GM12878 (cell line): Measurements from ENCODE around the gene CTNNA1. TPM values are rescaled to one million over a fixed set of nuclear protein-coding genes. Genes with fewer than 3 reads are reported as not detected.

Experiments used
- ATAC-seq: fragments of 200-7000 bp; cut with Tn5 transposase; 3 replicates; pipeline ENCODE4 v1.9.1; 2020; ENCODE audit warnings: mild to moderate bottlenecking, moderate library complexity
- BruUV-seq: library from RNA; stranded (reverse); fragments of 400-500 nt; replicated peaks from 2 replicates; lab custom pipeline; 2021; lab: Mats Ljungman, UMichigan
- CTCF ChIA-PET: fragments of 300-600 bp; sonication (Branson Sonifier 250); formaldehyde crosslinking; extraction: SDS; loops from one replicate; lab custom pipeline; 2021; ENCODE audit warnings: inconsistent platforms; lab: Yijun Ruan, JAX
- POLR2A ChIA-PET: fragments of 350-600 bp; formaldehyde crosslinking; extraction: SDS; loops from one replicate; lab custom pipeline; 2021; ENCODE audit warnings: inconsistent platforms; lab: Charles Lee
- RAD21 ChIA-PET: fragments of 300-600 bp; sonication (Branson Sonifier 250); formaldehyde crosslinking; loops from one replicate; lab custom pipeline; 2023; ENCODE audit warnings: antibody characterized with exemption; ENCODE audit not compliant: unreplicated experiment; lab: Charles Lee
- SMC1A ChIA-PET: fragments of 300-600 bp; sonication (Branson Sonifier 250); formaldehyde crosslinking; loops from one replicate; lab custom pipeline; 2023; ENCODE audit not compliant: unreplicated experiment, uncharacterized antibody; lab: Charles Lee
- DNase-seq: peaks from one replicate; pipeline ENCODE4 v3.0.0-alpha.2; 2011; ENCODE audit warnings: low read depth, low spot score
- FAIRE-seq: peaks from 3 replicates; lab custom pipeline; 2011; peaks lifted over from hg19 to GRCh38; lab: Jason Lieb, UNC
- H2AFZ ChIP-seq: 2 replicates; pipeline ENCODE4 v1.6.0; 2011; ENCODE audit warnings: low read depth, low read length, control low read depth; ENCODE audit not compliant: control insufficient read depth
- H3K27ac ChIP-seq: 2 replicates; pipeline ENCODE4 v1.5.1; 2011; ENCODE audit warnings: control low read depth; ENCODE audit not compliant: control insufficient read depth, insufficient read depth
- H3K27me3 ChIP-seq, 2 experiments: replicated peaks in 1 of 2; 2 replicates each; pipeline versions ENCODE4 v1.6.0 to v1.6.1; 2011; ENCODE audit warnings: low read length in 1 of 2; ENCODE audit not compliant: control insufficient read depth in 2 of 2, insufficient read depth in 2 of 2
- H3K36me3 ChIP-seq, 2 experiments: 2 replicates each; pipeline ENCODE4 v1.5.1; 2011; ENCODE audit warnings: low read length in 1 of 2; ENCODE audit not compliant: control insufficient read depth in 2 of 2, insufficient read depth in 2 of 2
- H3K4me1 ChIP-seq: 2 replicates; pipeline ENCODE4 v1.6.1; 2011; ENCODE audit warnings: mild to moderate bottlenecking, low read length, moderate library complexity, mixed read lengths; ENCODE audit not compliant: control insufficient read depth, insufficient read depth
- H3K4me2 ChIP-seq: 2 replicates; pipeline ENCODE4 v1.6.0; 2011; ENCODE audit warnings: control low read depth; ENCODE audit not compliant: control insufficient read depth, insufficient read depth
- H3K4me3 ChIP-seq: fragments of 200-600 bp; sonication (generic); 2 replicates; pipeline ENCODE4 v1.5.1; 2016
- H3K79me2 ChIP-seq: 2 replicates; pipeline ENCODE4 v1.6.0; 2011; ENCODE audit warnings: low read length; ENCODE audit not compliant: control insufficient read depth, insufficient read depth
- H3K9ac ChIP-seq: 2 replicates; pipeline ENCODE4 v1.8.0; 2011; ENCODE audit warnings: low read length, control low read depth, mixed read lengths; ENCODE audit not compliant: control insufficient read depth, insufficient read depth
- H3K9me3 ChIP-seq: replicated peaks from 3 replicates; pipeline ENCODE4 v1.5.1; 2011; ENCODE audit warnings: mild to moderate bottlenecking, low read length; ENCODE audit not compliant: control insufficient read depth, insufficient read depth
- H4K20me1 ChIP-seq: 2 replicates; pipeline ENCODE4 v1.6.0; 2011; ENCODE audit not compliant: control insufficient read depth, insufficient read depth
- ATF7 ChIP-seq: fragments of 450-650 bp; IDR thresholded peaks from 2 replicates; pipeline ENCODE4 v1.6.1; 2016; ENCODE audit warnings: low read depth, mild to moderate bottlenecking
- FOS ChIP-seq: IDR thresholded peaks from 3 replicates; pipeline ENCODE4 v1.6.1; 2011; ENCODE audit warnings: borderline replicate concordance; ENCODE audit not compliant: insufficient read length; ENCODE audit errors: extremely low read depth
- GABPA ChIP-seq: IDR thresholded peaks from 2 replicates; pipeline ENCODE4 v1.6.1; 2014; ENCODE audit warnings: antibody characterized with exemption, low read depth, mild to moderate bottlenecking, inconsistent platforms
- IKZF1 ChIP-seq: fragments of 450-650 bp; conservative IDR thresholded peaks from 2 replicates; pipeline ENCODE4 v1.6.1; 2017; ENCODE audit warnings: antibody characterized with exemption, mild to moderate bottlenecking
- LARP7 ChIP-seq: fragments of 450-650 bp; IDR thresholded peaks from 2 replicates; pipeline ENCODE4 v1.6.1; 2017; ENCODE audit warnings: mild to moderate bottlenecking
- MEF2B ChIP-seq: fragments of 450-650 bp; IDR thresholded peaks from 2 replicates; pipeline ENCODE4 v1.6.1; 2018; ENCODE audit warnings: mild to moderate bottlenecking, moderate library complexity; ENCODE audit not compliant: partially characterized antibody, poor library complexity, severe bottlenecking
- RAD21 ChIP-seq: IDR thresholded peaks from 2 replicates; pipeline ENCODE4 v1.6.1; 2011; ENCODE audit warnings: mild to moderate bottlenecking, low read depth, low read length, moderate library complexity; ENCODE audit not compliant: insufficient read depth
- RAD51 ChIP-seq: fragments of 450-650 bp; IDR thresholded peaks from 2 replicates; pipeline ENCODE4 v1.6.1; 2016; ENCODE audit warnings: moderate library complexity, mild to moderate bottlenecking, inconsistent platforms
- TAF1 ChIP-seq: IDR thresholded peaks from 2 replicates; pipeline ENCODE4 v1.6.1; 2011; ENCODE audit warnings: mild to moderate bottlenecking, low read depth, low read length, borderline replicate concordance
- TARDBP ChIP-seq: IDR thresholded peaks from 2 replicates; pipeline ENCODE4 v1.6.1; 2016; ENCODE audit warnings: borderline replicate concordance
- TCF7 ChIP-seq: IDR thresholded peaks from 2 replicates; pipeline ENCODE4 v1.6.1; 2014; ENCODE audit warnings: antibody characterized with exemption, borderline replicate concordance
- WRNIP1 ChIP-seq: IDR thresholded peaks from 2 replicates; pipeline ENCODE4 v1.6.1; 2011; ENCODE audit warnings: low read depth, low read length, improper control_type of control experiment, borderline replicate concordance
- YBX1 ChIP-seq: fragments of 450-650 bp; IDR thresholded peaks from 2 replicates; pipeline ENCODE4 v1.6.1; 2016; ENCODE audit warnings: antibody characterized with exemption
- ZNF217 ChIP-seq: fragments of 450-650 bp; IDR thresholded peaks from 2 replicates; pipeline ENCODE4 v1.6.1; 2017; ENCODE audit warnings: antibody characterized with exemption, mild to moderate bottlenecking
- ZNF622 ChIP-seq: fragments of 450-650 bp; IDR thresholded peaks from 2 replicates; pipeline ENCODE4 v1.6.1; 2017; ENCODE audit warnings: mild to moderate bottlenecking, inconsistent platforms
- WGBS: methylation state at CpG from one replicate; pipeline ENCODE4 v1.1.6; 2016; ENCODE audit warnings: low lambda C conversion rate; ENCODE audit not compliant: insufficient replicate concordance, insufficient coverage; ENCODE audit errors: missing lambda C conversion rate; 5-methylcytosine and 5-hydroxymethylcytosine counted together
- in situ Hi-C: fragments of 300-500 bp; cut with MboI; formaldehyde crosslinking; loops from 9 replicates; pipeline ENCODE4 v1.14.3; 2018; ENCODE audit warnings: mixed read lengths
- intact Hi-C: fragments of 100-400 bp; cut with micrococcal nuclease; formaldehyde crosslinking; loops from one replicate; pipeline ENCODE4 v1.14.2; 2022; ENCODE audit not compliant: unreplicated experiment
- polyA plus RNA-seq, 11 experiments: library from polyadenylated mRNA; depleted of rRNA in 4 of 11; unstranded in 6 of 11; stranded (reverse) in 5 of 11; fragments of >200 nt; fragmentation: Nextera tagmentation in 4 of 11; fragmentation: Illumina TruSeq in 1 of 11; extraction: Ambion mirVana in 4 of 11; extraction: Trizol in 1 of 11; gene quantifications; 1 replicate in 1 of 11; 2 replicates in 10 of 11; pipeline versions ENCODE4 v1.2.1 to v1.2.3, GENCODE V29; 2011 to 2016; ENCODE audit warnings: inconsistent platforms in 2 of 11, missing spikeins in 2 of 11, low read depth in 1 of 11
- total RNA-seq, 4 experiments: library from RNA; depleted of rRNA in 3 of 4; stranded (reverse); fragments of >200 nt in 3 of 4; fragmentation: Illumina TruSeq in 1 of 4; extraction: Trizol in 1 of 4; gene quantifications; 2 replicates each; pipeline versions ENCODE4 v1.2.1 to v1.2.3, GENCODE V29; 2013 to 2021
- TF ChIP-seq, protein P1 (sequence below): IDR thresholded peaks from 2 replicates; pipeline ENCODE4 v1.6.1; 2012; ENCODE audit warnings: low read length, inconsistent platforms
- TF ChIP-seq, protein P2 (sequence below): fragments of 450-650 bp; IDR thresholded peaks from 2 replicates; pipeline ENCODE4 v1.6.1; 2018; ENCODE audit warnings: borderline replicate concordance, mild to moderate bottlenecking; ENCODE audit not compliant: partially characterized antibody

Gene CTNNA1
- total and polyA plus RNA-seq, 10 of the 15 experiments (the other 5 are each of a cell fraction or from before 2014, with no cell fraction given): 32.6 to 104 (median 57.7) TPM

DNA sequence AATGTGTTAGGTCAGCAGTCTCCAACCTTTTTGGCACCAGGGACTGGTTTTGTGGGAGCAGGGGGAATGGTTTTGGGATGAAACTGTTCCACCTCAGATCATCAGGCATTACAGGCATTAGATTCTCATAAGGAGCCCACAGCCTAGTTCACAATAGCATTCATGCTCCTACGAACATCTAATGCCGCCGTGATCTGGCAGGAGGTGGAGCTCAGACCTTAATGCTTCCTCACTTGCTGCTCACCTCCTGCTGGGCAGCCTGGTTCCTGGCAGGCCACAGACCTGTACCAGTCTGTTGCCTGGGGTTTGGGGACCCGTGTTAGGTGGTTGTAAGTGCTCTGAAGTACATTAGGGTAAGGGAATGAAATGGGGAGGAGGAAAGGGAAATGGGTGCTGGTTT lies 9.7 kb upstream of the CTNNA1 start:
- Histone ChIP-seq H3K4me1 (peaks cover 17% of the 10 kb centered on the region), H3K36me3 (no peaks in the 10 kb centered on the region), H3K4me2 (no peak overlapping the region), H3K4me3 (no peak overlapping the region), H3K27ac (no peak overlapping the region), H2AFZ (no peak overlapping the region), H3K9ac (no peak overlapping the region), H3K27me3 (no peaks in the 10 kb centered on the region), H3K79me2 (no peaks in the 10 kb centered on the region), H4K20me1 (no peaks in the 10 kb centered on the region), H3K9me3 (no peaks in the 10 kb centered on the region)
- ChIA-PET RAD21 (no interaction called here), SMC1A (interaction anchor here (1.6 kb wide), 1 partner anchor 13 kb away, joined by 4 read pairs; no protein-coding TSS in a partner anchor), CTCF (no interaction called here), POLR2A (no interaction called here)
- no TSS peak for BruUV-seq
- FAIRE-seq (no peak), DNase-seq (no peak), ATAC-seq (no peak)
- WGBS: 100% methylated on average over 4 of the region's 4 CpGs
- intact Hi-C loops (no loop called here), in situ Hi-C loops (no loop called here)
- TF ChIP-seq ZNF217 (no peak), YBX1 (no peak), WRNIP1 (no peak), TAF1 (no peak), ZNF622 (no peak)

DNA sequence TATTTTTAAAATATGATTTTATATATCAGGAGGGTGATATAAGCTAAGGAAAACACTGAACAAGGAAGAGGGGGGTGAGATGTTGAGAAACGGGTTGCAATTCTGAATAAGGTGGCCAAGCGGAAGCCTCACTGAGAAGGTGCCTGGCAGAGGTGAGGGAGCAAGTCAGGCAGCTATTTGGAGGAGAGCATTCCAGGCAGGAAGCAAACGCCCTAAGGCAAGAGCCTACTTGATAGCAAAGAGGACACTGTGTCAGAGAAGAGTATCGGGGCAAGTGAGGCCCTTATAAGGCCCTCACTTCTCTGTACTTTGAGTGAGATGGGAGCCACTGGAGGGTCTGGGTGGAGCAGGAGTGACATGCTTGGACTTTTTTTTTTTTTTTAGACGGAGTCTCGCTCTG lies 8.0 kb upstream of the CTNNA1 start:
- in situ Hi-C loops: no loop called here

More for the DNA sequence above, 8.0 kb upstream of the CTNNA1 start:
- DNase-seq: no peak
- Histone ChIP-seq H3K9me3 (no peaks in the 10 kb centered on the region), H3K4me3 (no peak overlapping the region), H4K20me1 (no peaks in the 10 kb centered on the region), H3K79me2 (no peaks in the 10 kb centered on the region), H3K4me1 (peaks cover 8% of the 10 kb centered on the region), H3K27me3 (no peaks in the 10 kb centered on the region), H3K9ac (no peak overlapping the region), H3K4me2 (no peak overlapping the region), H2AFZ (no peak overlapping the region), H3K27ac (no peak overlapping the region), H3K36me3 (no peaks in the 10 kb centered on the region)
- TF ChIP-seq GABPA (no peak), MEF2B (no peak), LARP7 (no peak), IKZF1 (no peak), RAD21 (no peak), FOS (no peak), TCF7 (no peak), TARDBP (no peak), ATF7 (no peak), RAD51 (no peak)
- TF ChIP-seq, protein P1, sequence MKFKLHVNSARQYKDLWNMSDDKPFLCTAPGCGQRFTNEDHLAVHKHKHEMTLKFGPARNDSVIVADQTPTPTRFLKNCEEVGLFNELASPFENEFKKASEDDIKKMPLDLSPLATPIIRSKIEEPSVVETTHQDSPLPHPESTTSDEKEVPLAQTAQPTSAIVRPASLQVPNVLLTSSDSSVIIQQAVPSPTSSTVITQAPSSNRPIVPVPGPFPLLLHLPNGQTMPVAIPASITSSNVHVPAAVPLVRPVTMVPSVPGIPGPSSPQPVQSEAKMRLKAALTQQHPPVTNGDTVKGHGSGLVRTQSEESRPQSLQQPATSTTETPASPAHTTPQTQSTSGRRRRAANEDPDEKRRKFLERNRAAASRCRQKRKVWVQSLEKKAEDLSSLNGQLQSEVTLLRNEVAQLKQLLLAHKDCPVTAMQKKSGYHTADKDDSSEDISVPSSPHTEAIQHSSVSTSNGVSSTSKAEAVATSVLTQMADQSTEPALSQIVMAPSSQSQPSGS: no peak
- TF ChIP-seq, protein P2, sequence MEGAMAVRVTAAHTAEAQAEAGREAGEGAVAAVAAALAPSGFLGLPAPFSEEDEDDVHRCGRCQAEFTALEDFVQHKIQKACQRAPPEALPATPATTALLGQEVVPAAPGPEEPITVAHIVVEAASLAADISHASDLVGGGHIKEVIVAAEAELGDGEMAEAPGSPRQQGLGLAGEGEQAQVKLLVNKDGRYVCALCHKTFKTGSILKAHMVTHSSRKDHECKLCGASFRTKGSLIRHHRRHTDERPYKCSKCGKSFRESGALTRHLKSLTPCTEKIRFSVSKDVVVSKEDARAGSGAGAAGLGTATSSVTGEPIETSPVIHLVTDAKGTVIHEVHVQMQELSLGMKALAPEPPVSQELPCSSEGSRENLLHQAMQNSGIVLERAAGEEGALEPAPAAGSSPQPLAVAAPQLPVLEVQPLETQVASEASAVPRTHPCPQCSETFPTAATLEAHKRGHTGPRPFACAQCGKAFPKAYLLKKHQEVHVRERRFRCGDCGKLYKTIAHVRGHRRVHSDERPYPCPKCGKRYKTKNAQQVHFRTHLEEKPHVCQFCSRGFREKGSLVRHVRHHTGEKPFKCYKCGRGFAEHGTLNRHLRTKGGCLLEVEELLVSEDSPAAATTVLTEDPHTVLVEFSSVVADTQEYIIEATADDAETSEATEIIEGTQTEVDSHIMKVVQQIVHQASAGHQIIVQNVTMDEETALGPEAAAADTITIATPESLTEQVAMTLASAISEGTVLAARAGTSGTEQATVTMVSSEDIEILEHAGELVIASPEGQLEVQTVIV: no peak
- no TSS peak for BruUV-seq
- FAIRE-seq: no peak
- ChIA-PET POLR2A (no interaction called here), CTCF (no interaction called here), SMC1A (no interaction called here), RAD21 (no interaction called here)
- WGBS: 89% methylated on average over 6 of the region's 6 CpGs
- intact Hi-C loops: no loop called here
- ATAC-seq: no peak
